MV-4-11 (cell line): ENCODE results near the gene ADGRG6.
"Not testable (repeated sequence)": the region's sequence is repeated elsewhere in the genome, so short reads cannot be mapped to it uniquely, and the experiment has no call there.

Source experiments
- DNase-seq: peaks from one replicate; lab custom pipeline; 2025; lab: John Stamatoyannopoulos, UW

ADGRG6 gene

DNA sequence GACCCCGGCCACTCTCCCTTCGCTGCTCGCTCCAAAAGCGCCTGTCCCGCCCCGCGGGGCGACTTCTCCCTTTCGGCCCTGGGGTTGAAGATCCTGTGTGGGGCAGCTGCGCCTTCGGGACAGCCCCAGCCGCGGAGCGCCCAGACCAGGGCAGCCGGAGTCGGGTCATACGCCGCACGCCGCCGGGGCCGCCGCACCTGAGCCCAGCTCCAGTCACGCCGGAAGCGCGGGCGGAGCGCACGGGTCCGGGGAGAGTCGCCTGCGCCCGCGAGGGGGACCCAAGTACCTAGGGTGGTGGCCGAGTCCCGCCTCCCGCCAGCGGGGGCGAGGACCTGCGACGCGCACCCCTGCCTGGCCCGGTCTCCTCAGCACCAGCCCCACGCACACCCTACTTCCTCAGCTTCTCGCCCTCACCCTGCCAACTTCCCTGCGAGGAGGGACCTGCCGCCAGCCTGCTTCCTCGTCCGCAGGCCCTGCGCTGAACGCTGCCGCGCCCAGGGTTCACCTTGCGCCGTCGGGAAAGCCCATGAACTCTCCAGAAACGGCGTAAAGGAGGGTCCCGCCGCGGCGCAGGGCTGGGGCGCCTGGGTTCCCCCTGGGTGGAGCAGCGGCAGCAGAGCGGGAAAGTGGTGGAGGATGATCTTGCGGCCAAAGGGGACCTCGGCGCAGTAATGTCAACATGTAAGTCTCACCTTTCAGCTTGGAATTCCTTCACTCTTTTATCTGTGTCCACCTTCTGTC, at the start of gene ADGRG6:
ADGRG6 (plus strand) TSS at position 357 of the 741 bp plus-strand sequence; CDS start at position 680, 323 bp downstream.
- DNase-seq = no peak

DNA sequence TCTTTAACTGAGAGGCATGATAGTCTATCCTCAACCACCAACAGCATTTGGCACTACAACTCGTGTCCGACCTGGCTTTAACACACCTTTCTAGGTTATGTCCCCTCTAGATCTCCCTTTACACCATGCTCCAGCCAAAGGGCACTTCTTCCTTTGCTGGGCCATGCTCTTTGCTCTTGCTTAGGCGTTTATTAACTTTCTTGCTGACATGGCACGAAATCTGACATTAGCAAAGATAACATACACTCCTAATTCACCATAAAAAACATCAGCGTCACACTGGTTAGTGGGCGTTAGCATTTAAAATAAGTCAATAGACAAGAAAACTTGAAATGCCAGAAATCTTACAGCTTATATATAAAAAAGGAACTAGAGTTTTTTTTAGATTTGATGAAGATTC, 47.3 kb upstream of the ADGRG6 start:
- DNase-seq = no peak

DNA sequence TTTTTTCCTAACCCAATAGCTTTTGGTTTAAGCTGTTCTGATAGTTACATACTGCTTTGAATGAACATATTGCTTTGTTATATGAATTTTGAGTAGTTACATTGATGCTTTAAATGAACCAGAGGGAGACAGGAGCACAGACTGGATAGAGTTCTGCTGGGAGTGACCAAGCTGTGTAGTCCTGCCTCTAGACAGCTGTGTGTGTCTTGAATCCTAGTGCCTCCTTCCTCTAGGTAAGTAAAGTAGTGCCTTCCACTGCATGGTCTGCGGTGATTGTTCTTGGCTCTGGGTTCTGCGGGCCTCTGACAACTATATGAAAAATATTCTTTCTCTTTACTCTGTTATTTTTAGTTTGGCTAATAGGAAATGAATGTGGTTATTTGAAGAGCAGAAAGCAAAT, 46.0 kb upstream of the ADGRG6 start:
- no peak for DNase-seq

DNA sequence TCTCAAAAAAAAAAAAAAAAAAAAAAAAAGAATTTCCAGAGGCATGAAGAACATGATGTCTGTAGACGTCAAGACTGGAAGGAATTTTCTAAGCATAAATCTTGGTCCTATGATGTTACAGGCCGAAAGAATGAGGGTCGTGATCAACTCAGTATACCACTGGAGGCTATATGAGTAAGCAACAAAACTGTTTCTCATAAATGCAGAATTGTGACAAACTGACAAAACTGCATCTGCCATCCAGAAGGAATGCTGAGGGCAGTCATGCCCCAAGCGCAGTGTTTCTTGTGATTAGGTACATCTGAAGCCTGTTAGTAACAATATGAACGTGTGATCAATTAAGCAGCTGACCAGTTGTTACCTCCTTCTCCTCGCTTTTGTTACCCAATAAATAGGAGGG, 43.5 kb upstream of the ADGRG6 start:
- DNase-seq = no peak

DNA sequence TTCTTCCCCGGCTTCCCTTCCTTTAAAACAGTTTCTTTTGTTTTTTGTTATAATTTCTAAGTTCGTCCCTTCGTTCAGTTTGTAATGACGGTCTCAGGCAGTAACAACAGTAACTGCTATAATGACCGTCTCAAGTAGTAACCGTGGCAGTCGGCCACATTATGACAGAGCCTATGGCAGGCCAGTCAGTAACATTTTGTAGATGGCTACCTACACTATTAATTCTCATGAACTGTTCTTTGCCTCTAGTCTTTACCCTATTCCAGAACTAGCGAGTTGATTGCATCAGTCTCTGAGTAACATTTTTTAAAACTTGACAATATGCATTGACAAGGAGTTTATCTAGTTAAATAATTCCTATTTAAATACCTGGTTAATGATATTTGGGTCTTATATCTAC, 43.0 kb upstream of the ADGRG6 start:
- no peak for DNase-seq

DNA sequence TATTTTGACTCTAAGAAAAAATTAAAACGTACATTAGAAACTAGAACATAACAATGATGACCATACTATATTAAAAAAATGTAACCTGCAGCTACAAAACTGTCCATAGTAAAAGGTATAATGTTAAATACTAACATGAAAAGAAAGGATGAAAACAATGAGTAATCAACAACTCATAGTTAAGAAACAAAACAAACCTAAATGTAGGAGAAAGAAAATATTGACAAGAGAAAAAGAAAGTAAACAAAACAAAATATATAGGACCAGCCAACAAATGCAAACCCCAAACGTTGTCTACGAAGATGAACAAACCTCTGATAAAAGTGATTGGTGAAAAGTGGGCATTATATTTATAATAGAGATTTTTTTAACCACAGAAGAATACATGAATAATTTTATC, 41.1 kb upstream of the ADGRG6 start:
- DNase-seq = no peak

DNA sequence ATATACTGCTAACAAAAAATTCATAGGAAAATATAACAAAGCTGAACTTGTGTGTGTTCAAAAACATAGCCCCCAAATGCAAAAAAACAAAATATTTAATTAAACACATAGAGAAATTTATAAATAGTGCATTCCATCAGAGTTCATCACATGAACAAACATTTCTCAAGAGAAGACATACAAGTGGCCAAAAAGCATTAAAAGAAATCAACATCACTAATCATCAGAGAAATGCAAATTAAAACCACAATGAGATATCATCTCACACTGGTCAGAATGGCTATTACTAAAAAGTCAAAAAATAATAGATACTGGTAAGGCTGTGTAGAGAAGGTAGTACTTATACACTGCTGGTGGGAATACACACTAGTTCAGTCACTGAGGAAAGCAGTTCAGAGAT, 39.6 kb upstream of the ADGRG6 start:
- no peak for DNase-seq

DNA sequence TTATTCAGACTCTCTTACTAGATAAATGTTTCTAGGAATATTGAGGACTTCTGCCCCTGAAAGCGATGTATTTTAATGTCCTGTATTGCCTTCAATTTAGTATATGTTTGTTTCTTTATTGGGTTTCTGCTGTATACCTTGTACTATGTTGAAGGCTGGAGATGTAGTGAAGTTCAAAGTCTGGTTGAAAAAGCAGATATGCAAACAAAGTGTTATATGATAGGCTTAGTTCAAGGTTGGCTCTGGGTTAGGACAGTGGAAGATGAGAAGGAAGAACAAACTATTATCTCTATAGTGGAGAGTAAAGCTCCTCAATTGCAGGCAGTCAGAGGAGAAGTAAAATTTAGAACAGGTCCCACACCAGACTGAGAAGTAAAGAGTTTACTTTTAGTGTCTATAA, 36.3 kb upstream of the ADGRG6 start:
- no peak for DNase-seq

DNA sequence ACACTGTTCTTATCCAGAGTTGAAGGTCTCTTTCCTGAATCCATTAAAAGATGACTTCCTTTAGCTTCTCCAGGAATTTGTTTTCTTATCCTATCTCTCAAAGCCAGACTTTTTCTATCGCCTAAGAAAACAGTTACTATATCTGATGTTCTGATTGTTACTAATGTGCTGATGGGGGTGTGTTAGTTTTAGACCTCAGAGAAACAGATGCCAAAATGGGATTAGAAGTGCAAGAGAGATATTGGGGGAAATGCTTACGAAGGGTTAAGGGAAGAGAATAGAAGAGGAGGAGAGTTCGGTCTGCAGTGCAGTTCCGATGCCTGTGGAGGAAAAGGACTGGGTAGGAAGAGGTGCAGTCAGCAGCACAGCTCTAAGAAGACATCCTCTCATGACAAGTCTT, 35.7 kb upstream of the ADGRG6 start:
- no peak for DNase-seq

DNA sequence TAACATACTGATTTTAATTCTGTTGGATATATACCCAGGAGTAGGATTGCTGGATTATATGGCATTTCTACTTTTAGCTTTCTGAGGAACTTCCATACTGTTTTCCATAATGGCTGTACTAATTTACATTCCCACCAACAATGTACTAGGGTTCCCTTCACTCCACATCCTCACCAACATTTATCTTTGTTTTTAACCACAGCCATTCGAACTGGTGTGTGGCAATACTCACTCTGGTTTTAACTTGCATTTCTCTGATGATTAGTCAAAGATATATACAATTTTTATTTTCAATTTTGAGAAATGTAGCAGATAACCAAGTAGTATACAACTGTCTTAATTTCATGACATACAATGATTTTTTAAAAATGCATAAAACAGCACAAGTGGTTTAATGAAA, 30.3 kb upstream of the ADGRG6 start:
- DNase-seq = no peak

DNA sequence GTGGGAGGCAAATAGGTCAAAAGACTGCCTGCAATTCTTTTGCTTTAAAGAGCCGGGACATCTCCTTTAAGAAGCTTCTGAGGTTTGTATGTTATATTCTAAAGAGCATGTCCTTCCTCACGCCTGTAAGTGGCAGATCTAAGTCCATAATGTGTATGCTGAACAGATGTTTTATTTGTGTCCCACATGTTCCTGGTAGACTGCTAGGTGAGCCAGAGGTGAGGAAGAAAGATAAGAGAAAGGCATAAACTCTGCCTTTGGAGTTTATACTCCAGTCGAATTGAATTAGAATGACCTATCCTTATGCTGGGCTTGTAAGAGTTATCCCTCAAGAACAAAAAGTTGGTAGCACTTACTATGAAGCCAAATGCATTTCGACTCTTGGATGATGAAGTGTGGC, 27.2 kb upstream of the ADGRG6 start:
- DNase-seq = no peak

DNA sequence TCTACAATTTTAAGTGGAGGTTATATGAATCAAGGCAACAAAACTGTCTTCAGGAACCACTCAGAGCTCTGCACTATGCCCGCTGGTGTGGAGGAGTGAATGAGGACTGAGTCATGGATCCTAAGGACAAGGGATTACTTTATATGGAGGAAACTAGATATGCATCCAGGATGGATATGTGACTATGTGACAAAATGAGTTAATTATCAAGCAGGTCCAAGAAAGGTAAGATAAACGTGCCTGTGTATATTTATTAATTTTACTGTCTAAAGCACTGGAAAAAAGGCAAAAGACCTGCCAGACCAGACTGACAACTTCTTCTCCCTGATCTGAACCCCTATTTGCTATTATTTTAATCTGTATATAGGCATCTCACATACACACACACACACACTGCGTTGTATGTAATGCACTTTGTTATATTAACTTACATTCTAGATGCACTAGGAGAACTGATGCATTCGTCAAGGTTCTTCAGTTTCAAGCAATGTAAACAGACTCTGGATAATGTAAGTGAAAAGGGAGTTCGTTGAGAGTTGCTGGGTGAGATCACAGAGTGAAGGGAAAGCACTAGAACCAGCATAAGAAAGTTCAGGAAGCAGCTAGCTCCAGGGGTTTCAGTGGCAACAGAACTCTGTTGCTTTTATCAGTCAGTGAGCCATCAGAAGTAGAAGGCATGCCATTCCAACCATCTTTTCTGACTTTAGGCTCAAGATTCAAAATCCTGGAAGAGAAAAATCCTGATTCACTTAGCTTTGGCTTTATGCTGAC, 26.4 kb upstream of the ADGRG6 start:
- DNase-seq = no peak

DNA sequence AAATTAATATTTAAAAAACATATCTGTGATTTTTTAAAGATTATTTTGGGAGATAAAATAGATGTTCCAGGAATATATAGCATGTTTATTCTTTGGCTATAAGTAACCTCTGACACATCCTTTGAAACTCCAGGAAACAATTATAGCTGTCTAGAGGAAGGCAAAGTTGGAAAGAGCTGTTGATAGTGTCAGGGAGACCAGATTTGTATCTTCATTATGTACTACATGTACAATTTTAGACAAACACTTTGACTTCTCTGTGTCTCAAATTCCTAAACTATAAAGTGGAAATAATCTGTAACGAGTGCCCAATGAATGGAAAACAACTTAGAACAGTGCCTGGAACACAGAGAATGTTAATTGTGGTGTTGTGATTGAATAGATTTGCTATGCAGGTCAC, 25.6 kb upstream of the ADGRG6 start:
- no peak for DNase-seq

DNA sequence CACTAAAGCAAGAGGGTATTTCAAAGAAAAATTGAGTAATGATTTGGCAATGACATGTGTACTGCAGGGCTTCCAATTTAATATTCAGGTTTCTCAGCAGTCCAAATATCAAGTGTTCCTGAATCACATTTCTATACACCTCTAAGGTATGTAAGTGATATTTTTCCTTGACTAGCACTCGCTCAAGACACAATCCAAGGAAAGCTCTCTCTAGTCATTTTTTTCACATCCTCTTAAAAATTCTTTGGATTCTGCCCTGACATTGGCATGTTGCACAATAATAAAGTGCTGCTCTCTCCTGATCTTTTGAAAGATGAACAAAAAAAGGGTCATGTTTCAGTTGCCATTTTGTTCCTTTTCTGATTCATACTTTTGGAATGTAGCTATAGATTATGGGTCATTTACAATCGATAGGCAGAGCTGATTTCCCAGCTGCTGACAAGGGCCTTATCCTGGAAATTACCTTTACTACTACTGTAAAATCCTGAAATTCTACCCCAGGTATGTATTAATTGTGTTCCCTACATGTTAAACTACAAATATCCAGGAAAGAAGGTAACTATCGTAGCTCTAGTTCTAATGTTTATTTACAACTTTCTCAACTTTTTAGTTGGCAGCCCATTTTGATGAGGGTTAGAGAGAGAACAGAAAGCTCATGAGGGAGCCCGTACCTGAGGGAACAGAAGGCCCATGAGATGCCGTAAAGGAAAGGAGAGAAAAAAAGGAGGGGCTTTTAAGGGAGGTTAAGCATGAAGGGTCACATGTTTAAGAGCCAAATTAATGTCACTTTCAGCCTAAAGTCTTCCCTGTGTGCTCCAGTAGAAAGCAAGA, 22.2 kb upstream of the ADGRG6 start:
- no peak for DNase-seq

DNA sequence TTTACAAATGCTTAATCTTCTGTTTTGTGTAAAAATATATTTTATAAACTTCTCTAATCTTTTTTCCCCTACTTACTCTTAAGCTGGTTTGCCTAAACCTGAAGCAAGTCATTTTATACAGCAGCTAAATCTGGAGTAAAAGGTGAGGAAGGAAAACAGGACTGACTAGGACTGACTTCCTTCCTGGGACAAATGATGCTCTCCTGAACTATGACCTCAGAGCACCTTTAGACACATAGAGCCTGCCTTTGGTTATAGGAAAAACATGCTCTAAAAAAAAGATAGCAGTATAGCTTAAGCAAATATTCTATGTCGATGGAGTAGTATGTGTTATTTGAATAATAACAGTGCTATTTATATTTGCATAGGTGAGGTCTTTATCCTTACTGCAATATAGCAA, 21.5 kb upstream of the ADGRG6 start:
- DNase-seq = no peak

DNA sequence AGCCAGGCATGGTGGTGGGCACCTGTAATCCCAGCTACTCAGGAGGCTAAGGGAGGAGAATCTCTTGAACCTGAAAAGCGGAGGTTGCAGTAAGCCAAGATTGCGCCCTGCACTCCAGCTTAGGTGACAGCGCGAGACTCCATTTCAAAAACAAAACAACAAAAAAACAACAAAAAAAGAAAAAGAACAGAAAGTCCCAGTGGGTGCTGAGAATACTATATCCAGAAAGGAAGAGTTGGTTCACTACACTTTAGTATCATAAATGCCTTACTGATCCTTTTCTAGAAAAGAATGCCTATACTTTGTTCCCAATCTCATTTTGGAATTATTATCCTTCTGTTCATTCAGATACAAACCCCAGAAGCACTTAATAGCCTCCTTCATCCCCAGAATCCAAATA, 20.9 kb upstream of the ADGRG6 start:
- no peak for DNase-seq

DNA sequence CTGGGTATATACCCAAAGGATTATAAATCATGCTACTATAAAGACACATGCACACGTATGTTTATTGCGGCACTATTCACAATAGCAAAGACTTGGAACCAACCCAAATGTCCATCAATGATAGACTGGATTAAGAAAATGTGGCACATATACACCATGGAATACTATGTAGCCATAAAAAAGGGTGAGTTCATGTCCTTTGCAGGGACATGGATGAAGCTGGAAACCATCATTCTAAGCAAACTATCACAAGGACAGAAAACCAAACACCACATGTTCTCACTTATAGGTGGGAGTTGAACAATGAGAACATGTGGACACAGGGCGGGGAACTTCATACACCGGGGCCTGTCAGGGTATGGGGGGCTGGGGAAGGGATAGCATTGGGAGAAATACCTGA, 18.7 kb upstream of the ADGRG6 start:
- not testable (repeated sequence) for DNase-seq

DNA sequence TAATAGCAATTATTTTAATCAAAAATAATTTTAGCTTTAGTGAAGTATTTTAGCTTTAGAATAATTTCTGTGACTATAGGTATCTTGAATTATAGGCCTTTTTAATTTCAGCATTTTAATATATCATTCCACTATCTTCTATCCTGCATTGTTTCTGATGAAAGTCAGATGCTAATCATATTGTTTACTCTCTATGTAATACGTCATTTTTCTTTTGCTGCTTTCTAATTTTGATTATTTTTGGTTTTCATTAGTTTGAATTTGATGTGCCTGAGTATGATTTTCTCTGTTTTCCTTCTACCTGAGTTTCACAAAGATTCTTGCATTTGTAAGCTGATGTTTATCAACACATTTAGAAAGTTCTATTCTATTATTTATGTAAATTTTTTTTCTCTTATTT, 17.4 kb upstream of the ADGRG6 start:
- DNase-seq = no peak

DNA sequence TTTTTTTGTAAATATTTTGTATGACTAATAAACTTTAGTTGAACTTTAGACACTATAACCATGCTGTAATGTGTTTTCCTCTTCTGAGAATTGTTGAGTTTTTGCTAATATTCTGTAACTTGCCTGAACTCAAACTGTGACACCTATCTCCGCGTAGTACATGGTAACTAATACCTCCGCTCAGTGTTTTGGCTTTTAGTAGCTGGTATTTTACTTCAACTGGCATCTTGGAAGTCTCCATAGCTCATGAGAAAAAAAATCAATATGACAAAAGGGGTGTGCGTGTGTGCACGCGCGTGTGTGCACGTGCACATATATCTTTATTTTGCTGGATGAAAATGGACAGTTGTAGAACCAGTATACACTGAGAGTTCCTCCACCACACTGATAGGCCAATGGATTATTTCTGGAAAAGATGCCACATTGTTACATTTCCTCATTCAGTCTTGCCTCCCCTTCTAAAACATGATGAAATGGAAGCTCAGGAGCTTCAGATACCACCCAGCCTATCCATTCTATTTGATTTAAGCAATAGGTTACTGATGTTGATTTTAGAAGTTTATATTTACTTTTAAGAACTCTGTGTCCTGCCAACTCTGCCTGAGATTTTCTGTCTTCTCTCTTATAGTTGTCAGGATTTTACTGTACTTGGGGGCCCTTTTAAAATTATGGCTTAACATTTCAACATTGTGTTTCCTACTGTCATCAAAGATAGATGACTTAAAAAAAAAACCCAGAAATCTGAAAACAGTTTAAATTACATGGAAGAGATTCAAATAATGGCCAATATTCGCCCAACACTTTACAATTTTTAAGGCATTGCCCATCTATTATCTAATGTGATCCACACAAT, 16.3 kb upstream of the ADGRG6 start:
- DNase-seq = no peak

DNA sequence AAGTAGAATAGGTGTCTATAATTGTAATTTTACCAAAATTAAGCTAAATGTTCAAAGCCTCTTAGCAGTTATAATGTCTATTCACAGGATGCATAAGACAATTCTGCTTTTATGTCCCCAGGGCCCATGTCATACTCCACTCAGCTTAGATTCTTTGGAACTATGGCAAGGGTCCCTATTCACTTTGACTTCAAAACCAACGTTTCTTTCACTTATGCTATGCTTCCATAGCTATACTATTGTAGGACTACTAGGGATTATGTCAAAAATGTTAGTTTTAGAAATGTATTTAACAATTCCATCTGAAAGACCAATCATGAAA, 15.8 kb upstream of the ADGRG6 start:
- no peak for DNase-seq

DNA sequence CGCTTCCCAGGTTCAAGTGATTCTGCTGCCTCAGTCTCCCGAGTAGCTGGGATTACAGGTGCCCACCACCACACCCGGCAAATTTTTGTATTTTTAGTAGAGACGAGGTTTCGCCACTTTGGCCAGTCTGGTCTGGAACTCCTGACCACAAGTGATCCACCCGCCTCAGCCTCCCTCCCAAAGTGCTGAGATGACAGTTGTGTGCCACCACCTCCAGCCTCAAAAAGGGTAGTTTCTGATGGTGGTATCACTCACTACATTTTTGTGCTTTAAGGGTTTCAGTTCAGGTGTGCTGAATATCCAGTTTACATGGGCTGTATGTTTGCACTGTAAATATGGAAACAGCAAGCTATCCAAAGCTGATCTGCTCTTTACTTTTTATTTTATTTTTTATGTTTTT, 12.1 kb upstream of the ADGRG6 start:
- no peak for DNase-seq

DNA sequence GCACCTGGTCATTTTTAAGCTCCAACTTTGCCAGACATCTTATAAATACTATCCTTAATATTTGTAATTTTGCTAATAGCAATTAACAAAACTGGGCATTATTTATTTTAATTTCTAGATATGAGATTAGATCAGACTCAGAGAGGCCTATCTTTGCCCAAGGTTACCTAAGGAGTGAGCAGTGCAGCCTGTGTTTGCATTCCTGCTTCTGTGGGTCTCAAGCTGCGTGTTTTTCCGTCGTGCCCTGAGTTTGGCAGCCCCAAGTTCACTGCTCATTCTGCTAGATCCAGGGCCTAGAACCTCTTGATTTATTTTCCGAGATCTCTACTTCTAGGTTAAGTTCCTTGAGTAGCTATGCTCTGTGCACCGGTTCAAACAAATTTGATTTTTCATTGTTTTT, 11.0 kb upstream of the ADGRG6 start:
- no peak for DNase-seq
